GM19240 (cell line): ENCODE data around the gene CNNM2.

Source experiments
- DNase-seq: peaks from one replicate; pipeline ENCODE4 v3.0.0; 2011; ENCODE audit warnings: low spot score; ENCODE audit not compliant: insufficient read length

Gene CNNM2

DNA sequence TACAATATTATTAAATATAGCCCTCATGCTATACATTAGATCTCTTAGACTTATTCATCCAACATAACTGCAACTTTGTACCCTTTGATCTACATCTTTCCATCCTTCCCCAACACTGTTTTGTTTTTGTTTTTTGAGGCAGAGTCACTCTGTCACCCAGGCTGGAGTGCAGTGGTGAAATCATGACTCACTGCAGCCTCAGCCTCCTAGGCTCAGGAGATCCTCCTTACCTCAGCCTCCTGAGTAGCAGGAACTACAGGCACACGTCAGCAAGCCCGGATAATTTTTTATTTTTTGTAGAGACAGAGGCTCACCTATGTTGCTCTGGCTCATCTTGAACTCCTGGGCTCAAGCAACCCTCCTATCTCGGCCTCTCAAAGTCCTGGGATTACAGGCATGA is 221.7 kb downstream of the CNNM2 start:
- DNase-seq, result no peak
